PC-3 (cell line): ENCODE results near the gene ATG101.

Experiments
- EZH2phosphoT487 ChIP-seq: fragments of 300-600 bp; sonication (generic); IDR thresholded peaks from 2 replicates; pipeline ENCODE4 v1.6.1; 2018; ENCODE audit warnings: mild to moderate bottlenecking, antibody characterized with exemption, low read length, borderline replicate concordance
- TF ChIP-seq, protein P1 (sequence below): fragments of 300-600 bp; sonication (generic); conservative IDR thresholded peaks from 2 replicates; pipeline ENCODE4 v1.5.1; 2017; ENCODE audit warnings: antibody characterized with exemption, low read depth, mild to moderate bottlenecking, low read length

DNA sequence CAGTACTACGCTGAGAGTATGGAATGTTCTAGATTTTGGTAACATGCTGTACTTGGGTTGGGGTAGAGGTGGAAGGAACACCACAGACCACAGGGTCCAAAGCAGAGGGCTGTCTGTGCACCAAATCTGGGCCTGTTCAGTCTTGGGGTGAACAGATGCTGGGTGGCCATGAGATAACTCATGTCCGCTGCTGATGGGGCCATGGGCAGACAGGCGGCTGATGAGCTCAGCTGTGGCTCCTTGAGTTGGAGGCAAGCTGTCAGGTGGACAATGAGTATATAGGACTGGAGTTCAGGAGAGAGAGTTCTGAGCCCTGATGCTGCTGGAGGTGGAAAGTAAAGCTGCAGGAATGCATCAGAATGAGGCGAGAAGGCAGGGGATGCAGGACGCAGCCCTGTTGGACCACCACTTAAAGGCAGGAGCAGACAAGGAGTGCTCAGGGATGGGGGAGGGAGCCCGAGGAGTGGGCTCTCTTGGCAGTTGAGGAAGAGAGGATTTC lies 16.0 kb downstream of the ATG101 start:
- TF ChIP-seq, protein P1, sequence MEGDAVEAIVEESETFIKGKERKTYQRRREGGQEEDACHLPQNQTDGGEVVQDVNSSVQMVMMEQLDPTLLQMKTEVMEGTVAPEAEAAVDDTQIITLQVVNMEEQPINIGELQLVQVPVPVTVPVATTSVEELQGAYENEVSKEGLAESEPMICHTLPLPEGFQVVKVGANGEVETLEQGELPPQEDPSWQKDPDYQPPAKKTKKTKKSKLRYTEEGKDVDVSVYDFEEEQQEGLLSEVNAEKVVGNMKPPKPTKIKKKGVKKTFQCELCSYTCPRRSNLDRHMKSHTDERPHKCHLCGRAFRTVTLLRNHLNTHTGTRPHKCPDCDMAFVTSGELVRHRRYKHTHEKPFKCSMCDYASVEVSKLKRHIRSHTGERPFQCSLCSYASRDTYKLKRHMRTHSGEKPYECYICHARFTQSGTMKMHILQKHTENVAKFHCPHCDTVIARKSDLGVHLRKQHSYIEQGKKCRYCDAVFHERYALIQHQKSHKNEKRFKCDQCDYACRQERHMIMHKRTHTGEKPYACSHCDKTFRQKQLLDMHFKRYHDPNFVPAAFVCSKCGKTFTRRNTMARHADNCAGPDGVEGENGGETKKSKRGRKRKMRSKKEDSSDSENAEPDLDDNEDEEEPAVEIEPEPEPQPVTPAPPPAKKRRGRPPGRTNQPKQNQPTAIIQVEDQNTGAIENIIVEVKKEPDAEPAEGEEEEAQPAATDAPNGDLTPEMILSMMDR: no peak
- no peak for TF ChIP-seq EZH2phosphoT487
